UCSD-AML1 (cell line): ENCODE results near the gene SLC51B.
"Not testable (repeated sequence)": the region's sequence is repeated elsewhere in the genome, so short reads cannot be mapped to it uniquely, and the experiment has no call there.

ENCODE experiments used
- DNase-seq: peaks from one replicate; lab custom pipeline; 2025; ENCODE audit not compliant: unreplicated experiment; lab: John Stamatoyannopoulos, UW

The SLC51B gene

DNA sequence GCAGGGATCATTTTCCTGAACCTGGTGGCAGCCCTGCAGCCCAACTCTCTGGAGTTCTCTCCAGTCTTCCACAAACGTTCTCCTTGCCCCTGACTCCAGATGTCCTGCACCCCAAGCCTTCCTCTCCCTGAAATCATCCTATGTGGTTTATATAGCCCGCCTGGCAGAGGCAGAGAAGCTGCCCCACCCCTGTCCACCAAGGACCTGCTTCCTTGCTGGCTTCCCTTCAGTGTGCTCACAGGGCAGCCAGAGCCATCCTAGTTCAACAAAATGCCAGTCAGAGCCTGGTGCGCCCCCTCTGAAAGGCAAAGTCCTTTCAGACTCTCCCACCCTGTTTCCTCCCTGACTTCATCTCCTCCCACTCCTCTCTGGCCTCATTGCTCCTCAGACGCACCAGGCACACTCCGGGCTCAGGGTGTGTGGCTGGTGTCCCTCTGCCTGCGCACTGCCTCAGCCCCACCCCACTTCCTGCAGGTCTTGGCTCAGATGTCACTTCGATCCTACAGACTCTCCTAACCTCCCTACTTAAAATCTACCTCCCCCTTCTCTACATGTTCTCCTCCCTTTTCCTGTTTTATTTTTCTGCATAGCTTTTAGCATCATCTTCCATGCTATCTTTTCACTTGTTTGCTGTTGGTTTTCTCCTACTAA is 37.2 kb downstream of the SLC51B start:
- peak; percentile 57 for DNase-seq

DNA sequence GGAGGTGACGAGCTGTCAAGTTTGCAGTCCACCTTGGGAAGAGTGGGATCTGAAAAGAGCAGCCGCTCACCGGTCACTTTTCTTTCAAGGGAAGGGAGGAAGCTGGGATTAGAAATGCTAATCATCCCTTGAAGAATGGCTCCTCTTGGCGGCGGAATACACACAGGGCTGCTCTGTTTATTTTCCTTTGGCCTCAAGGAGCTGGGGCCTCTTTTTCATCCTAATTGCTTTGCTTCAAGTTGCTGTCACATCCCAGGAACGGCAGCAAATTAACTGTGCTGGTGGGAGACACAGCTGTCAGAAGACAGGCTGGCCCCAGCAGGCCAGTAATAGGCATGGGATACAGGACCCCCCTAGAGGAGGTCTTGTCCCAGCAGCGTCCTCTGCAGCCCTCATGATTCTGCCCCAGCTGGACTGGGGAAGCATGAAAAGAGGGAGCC is 38.1 kb downstream of the SLC51B start:
- no peak for DNase-seq

DNA sequence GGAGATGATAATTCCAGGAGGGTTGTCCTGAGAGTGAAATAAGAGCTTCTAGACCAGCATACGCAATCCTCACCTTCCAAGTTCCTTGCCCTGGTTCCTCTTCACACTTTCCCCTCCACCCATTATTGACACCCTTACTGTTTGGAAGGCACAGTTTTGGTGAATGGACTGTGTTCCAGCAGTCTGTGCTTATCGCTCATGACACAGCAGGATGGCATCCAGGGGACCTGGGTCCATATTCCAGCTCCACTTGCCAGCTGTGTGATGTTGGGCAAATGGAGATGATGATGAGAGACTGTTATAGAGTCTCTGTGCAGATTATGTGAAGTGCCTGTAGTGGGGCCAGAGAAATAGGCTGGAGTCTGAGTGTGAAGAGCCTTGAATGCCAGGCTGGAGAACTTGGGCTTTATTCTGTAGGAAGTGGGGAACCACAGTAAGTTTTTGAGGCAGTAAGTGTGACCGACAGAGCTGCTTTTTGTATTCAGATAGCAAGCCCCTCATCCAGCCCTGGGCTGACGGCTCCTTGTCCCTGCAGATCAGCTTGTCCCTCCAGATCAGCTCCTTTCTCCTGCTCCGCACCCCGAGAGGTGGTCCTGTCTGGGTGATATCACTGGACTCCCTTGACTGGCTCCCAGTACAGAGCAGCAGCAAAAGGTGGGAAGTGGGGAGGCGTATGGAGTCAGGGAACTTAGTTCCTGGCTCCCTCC is 39.5 kb downstream of the SLC51B start:
- DNase-seq = no peak

DNA sequence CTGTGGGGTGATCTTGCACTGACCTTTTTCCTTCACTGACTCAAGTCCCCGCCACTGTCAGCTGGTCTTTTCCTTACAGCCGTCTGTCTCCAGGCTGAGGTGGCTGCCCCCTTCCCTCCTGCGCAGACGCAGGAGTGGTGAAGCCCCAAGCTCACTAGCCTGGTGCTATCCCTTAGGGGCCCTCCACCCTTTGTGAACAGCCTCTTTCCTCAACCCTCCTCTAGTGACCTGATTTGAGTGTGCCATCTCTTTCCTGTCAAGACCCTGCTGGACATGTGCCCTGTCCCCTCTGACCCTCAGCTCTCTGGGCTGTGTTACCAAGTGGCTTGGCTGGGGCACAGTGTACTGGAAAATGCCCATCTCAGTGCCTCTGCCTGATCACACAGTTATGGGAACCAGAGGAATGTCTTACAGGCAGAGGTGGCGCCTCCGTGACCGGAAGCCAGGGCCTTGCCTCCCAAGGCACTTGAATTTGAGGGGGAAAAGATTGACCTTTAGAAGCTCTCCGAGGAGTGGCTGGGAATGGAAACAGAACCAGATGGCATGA is 40.1 kb downstream of the SLC51B start:
- no peak for DNase-seq

DNA sequence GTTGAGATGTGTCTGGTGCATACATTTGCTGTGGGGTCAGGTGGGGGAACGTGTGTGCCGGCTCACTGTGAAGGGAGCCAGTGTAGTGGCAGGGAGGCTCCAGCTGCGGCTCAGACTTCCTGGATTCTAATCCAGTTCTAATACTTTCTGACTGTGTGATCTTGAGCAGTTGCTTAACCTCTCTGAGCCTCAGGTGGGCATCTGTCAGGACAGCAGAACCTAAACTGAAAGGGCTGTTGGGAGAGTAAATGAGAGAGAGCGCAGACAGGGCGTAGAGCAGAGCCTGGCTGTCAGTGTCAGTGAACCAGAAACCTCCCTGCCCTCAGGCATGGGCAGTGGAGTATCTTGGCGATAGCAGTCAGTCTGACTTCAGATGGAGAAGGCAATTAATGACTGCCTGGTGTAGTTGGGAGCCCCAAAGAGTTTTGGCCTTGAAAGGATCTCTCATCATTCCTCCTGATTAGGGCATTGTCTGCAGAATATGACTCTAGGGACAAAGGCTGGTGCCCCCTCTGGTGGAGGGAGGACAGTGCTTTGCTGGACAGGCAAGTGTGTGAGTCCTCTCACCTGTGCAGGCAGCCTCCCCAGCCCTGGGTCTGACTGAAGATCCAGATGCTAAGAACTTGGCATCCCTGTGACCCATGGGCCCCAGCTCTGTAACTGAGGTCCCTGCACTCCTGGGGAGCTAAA is 40.9 kb downstream of the SLC51B start:
- peak; percentile 40 for DNase-seq

DNA sequence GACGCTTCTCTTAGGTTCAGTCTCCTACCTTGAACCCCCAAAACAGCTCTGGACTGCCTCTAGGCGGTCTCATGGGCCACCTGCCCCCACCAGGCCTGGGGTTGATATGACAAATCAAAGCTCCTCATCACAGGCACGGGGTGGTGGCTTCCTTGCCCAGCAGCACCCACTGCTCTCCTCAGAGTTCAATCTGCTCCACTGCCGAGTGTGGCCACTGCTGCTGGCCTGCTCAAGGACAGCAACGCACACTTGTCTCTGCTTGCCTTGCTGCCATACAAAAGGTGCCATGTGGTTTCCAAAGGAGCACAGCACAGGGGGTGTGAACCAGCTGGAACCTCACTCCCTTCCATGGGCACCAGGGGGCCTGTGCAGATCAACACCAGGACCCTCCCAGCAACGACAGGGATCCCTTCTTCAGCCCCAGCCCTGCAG is 41.5 kb downstream of the SLC51B start:
- no peak for DNase-seq

DNA sequence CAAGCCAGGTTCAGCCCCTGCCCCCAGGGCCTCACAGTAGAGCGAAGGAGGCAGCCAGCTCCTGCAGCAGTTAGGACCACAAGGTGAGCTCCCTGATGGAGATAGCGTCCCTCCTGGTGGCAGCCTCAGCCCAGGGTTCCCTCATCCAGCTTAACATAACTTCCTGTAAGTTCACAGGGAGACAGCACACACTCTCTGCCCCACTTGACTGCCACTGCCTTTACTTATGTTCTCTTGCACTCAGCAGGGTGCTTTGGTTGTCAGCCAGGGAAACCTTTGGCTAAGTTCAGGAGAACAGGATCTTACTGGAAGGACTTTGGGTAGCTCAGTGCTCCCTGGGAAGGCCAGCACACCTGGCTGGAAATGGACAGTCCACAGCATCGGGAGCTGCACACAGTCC is 42.2 kb downstream of the SLC51B start:
- DNase-seq = no peak

DNA sequence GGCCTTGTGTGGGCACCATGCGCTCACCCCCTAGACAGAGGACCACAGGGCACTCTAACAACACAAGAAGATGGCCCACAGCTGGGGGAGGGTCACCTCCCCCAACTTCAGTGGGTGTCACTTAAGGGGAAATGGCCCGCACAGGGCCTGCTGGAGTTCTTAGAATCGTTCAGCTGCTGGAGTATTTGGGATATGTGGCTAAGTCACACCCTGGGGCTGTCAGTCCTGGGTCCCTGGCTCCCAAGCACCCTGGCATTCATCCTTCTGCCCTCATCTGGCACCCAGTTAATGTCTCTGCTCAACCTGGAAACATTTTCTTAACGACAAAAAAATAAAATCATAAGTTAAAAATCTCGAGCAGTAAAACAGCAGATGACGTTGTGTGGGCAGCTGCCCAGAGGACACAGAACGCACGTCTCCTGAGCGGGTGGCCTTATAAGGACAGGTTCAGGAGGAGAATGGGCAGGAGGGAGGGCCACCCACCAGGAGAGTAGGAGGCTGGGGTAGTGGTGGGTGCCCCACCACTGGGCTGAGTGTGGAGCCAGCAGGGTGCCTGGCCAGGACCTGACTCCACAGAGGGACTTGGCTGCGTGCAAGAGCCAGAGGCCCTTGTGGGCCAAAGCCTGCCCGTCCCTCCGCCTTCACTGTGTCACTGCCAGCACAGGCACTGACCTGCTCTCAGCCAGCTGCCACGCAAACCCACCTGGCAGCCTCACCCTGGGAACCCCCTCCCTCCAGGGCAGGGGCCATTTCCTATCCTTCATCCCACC is 42.9 kb downstream of the SLC51B start:
- DNase-seq = no peak

DNA sequence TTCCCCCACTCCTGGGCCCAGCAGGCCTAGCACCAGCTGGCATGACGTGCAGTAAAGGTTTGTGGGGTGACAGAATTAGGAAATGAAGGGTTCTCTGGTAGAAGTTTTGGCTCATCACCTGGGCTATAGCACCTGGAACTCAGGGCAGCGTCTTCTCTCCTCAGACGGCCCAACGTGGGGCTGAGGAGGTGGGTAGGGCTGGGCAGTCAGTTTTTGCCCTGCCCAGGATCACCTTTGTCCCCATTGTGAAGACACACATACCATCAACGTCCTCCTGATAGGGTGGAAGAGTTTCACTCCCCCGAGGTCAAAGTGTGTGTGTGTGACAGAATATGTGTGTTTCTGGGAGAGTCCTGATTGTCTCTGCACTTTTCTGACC is 43.4 kb downstream of the SLC51B start:
- DNase-seq = no peak

DNA sequence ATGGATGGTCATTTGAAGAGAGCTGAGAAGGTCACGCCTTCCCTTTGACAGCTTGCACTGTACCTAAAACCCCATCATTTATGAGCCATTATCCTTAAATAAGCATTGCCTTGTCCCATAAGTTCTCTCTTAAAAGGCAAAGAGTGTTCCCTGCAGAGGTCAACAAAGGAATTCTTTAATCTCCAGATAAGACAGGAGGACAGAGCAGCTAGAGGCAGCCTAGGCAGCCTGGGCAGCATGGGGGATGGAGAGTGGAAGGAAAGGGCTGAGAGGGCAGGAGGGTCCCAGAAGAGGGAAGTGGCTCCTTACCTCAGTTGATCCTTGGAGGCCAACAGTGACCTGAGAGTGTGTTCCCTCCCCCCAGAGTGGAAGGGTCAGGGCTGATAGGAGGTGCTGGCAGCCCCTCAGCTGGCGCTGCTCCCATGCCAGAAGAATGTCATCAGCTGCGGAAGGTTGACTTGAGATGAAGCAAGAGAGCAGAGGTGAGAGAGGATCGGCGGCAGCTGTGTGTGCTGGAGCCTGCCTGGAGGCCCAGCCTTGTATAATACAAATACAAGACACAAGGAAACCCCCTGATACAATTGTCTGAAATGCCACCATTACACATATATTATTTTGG is 44.1 kb downstream of the SLC51B start:
- DNase-seq = no peak

DNA sequence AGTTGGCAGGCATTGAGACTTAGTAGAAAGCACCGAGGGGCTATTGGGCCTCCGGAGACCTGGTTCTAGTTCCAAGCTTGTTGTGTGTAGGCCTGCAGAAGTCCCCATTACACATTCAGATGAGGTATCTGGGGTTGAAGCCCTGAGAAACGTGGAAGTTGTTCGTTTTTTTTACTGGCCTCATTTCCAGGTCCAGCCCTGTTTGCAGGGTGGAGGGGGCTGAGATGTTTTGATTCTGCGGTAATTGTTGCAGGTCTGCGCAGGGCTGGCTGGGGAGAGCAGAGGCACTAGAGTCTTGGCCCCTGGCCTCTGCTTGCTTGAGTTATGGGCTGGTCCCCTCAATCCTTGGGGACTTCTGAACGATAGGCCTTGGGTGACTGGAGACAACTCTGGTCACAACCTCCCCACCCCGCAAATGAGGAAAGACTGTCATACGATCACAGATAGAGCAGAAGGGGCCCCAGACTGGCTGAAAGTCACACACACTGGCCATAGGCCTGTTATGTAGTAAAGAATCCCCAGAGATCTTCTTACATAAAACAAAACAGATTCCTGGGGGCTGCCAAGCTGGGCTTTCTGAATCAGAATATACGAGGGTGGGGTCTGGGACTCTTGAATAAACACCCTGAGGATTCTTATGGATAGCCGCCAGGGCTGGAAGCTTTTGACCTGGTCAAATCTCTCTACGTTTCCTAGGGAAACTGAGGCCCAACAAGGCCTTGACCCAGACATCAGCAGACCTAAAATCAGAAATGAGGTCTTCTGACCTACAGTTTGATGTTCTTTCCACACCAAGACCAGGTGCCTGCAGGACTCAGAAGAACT is 47.0 kb downstream of the SLC51B start:
- DNase-seq = no peak

DNA sequence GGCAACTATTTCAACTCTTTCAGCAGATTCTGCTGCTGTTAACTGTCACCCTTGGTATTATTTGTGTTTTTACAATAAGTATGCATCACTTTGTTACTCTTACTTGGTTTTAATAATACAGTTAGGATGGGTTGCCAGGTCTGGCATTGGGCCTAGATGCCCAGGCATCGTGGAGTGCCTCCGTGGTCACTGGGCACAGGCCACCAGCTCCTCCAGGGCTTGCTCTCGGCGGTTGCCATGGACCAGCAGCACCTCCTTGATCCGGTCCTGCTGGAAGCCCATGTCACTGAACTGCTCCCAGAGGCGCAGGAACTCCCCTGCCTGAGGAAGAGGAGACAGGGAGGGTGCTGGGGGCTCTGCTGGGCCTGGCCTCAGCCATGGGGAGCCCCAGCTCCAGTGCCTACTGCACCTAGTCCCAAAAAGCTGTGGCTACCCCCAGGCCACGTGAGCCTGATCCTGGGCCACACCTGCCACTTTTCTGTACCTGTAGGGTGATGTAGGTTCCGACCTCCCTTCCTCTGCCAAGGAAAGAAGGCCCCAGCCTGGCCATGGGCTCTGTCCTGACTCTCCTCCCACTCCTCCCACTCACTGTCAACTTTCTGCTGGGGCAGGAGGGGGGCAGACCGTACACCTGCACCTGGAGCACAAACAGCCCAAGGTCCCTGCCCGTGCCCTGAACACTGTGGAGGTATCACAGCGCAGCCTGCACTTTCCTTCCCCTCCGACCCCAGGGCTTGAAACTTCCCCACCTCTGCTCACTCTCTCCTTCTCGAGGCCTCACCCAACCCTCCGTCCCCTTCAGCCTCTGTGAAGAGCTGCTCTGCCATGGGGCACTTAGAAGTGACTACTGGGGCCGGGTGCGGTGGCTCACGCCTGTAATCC is 48.0 kb downstream of the SLC51B start:
- no peak for DNase-seq

DNA sequence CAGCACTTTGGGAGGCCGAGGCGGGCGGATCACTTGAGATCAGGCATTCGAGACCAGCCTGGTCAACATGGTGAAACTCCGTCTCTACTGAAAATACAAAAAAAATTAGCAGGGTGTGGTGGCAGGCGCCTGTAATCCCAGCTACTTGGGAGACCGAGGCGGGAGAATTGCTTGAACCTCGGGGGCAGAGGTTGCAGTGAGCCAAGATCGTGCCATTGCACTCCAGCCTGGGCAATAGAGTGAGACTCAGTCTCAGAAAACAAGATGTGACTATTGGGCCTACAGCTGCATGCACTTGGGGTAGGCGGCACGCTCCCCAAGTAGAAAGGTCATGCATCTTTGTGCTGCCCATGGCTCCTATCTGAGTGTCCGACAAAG is 48.6 kb downstream of the SLC51B start:
- not testable (repeated sequence) for DNase-seq

DNA sequence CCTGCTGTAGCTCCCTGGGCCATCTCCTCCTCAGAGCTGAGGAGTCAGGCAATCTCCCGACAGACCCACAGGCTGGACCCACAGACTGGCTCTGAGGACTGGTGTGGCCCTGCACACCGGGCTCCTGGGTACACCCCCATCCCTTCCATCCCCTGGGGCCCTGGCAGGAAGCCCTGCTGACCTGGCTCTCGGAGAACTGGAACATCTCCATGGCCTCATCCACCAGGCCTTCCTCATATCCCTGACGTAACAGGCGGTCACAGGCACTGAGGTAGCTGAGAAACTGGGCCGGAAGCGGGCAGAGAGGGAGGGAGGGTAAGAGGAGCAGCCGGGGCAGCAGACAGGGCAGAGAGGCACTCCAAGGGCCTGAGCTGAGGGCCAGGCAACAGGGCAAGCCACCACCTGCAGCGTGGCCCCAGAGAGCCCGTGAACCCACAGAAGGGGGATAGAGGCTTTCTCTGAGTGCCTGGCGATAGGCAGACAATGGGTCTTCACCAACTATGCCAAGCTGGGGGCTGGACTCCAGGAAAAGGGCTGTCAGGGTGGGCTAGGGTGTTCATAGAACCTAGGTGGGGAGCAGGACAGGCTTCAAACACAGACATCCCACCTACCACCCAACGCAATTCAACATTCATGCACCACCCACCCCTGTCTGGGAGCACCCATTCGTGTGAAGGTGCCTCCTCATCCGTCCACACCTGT is 49.3 kb downstream of the SLC51B start:
- no peak for DNase-seq

DNA sequence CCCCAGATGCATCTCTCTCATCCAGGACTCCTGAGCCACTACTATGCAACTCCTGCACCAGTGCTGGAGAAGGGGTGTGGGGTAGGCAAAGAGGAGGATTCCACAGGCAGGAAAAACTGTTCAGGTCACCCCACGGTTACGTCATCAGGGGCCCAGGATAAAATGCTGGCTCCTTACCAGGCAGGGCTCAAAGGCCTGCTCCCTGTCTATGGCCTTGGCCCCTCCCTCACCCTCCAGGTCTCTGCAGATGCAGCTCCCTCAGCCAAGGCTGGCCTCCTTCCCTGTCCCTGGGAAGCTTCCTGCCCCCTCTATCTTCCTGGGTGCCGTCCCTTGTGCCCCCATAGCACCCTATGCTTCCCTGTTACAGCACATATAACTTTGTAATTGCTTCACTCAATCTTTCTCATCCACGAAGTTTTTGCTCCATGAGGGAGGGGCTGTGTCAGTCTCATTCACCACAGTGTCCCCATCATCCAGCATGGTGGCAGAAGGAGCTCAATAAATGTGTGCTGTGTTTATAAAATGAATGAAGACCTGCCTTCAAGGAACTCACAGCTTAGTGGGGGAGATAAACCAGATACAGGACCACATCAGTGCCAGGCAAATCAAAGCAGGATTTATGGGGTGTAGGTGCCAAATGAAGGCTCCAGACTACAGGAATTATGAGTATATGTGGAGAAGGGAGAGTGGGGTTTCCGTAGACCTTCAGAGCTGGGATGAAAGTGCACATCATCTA is 50.0 kb downstream of the SLC51B start:
- DNase-seq = no peak

DNA sequence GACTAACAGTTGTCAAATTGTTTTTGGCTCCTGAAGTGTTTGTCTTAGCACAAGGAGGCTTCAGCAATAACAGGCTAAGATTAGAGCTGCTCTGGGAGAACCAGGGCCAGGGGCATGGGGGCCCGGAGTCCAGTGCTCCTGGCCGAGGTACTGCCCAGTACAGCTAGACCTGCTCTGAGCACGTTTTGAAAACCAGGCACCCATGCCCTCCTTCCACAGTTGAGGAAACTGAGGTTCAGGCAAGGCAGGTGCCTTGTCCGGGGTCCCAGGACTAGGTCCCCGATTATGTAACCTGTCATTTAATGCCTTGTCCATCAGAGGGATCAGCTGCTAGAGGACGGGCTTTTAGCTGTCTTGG is 50.5 kb downstream of the SLC51B start:
- DNase-seq = no peak

DNA sequence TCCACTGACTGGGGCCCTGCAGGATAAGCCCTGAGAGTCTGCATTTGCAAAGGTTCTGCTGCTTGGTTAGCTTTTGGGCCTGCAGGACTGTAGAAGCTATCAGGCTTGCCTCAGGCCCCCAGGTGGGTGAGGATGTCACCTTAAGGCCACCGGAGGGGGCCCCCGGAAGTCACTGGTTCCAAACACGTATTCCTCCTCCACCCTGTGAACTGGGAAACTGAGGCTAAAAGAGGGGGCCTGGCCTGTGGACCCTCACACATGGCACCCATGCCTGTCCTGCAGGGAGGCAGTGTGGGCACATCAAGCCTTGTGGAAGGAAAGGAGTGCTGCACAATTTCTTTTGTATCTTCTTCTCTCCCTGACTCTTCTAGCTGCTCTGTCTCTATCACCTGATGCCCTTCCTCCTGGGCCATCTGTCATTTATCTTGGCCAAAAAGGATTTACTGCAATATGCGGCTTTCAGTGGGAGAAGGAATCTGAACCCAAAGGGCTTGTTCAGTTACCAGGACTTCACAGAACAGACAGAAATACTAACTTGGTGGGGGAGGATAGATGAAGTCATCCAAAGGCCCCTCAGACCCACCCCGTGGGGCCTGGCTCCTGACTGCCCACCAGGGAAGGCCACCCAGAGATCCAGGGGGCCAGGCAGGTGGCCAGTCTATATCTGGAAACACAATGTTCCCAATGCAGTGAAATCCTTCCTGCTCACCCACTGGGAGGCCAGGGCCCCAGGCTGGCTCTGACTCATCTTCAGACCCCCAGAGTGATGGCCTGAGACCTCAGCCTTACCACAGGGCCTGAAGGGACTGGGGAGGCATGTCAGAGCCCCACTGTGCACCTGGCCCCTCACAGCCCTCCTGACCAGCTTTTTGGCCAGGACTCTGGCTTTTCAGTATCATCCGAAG is 51.5 kb downstream of the SLC51B start:
- DNase-seq = no peak
